Activated CD4-positive, alpha-beta memory T cell treated with anti-CD3 and anti-CD28 coated beads for 36 hours (primary cell): ENCODE data around the gene CSNK1D. TPM values are rescaled to one million over a fixed set of nuclear protein-coding genes. Genes with fewer than 3 reads are reported as not detected.

Experiments used
- CTCF ChIA-PET: fragments of 350-600 bp; sonication (Branson Sonifier 250); formaldehyde crosslinking; loops from one replicate; lab custom pipeline; 2021; ENCODE audit warnings: antibody characterized with exemption, inconsistent platforms; lab: Charles Lee
- POLR2A ChIA-PET: fragments of 350-600 bp; sonication (Branson Sonifier 250); formaldehyde crosslinking; loops from one replicate; lab custom pipeline; 2021; ENCODE audit warnings: antibody characterized with exemption; lab: Charles Lee
- DNase-seq: peaks from one replicate; pipeline ENCODE4 v3.0.0-alpha.2; 2020
- H3K27ac Mint-ChIP-seq: one replicate; pipeline ENCODE4 v1.8.0; 2021; ENCODE audit warnings: mixed read lengths
- H3K27me3 Mint-ChIP-seq: one replicate; pipeline ENCODE4 v1.8.0; 2021; ENCODE audit warnings: mixed read lengths
- H3K36me3 Mint-ChIP-seq: one replicate; pipeline ENCODE4 v1.8.0; 2021; ENCODE audit warnings: mixed read lengths
- H3K4me1 Mint-ChIP-seq: one replicate; pipeline ENCODE4 v1.8.0; 2021; ENCODE audit warnings: low read depth, mixed read lengths
- H3K4me3 Mint-ChIP-seq: one replicate; pipeline ENCODE4 v1.8.0; 2021; ENCODE audit warnings: mild to moderate bottlenecking, mixed read lengths
- H3K9me3 Mint-ChIP-seq: one replicate; pipeline ENCODE4 v1.8.0; 2021; ENCODE audit warnings: mixed read lengths
- intact Hi-C: fragments of 100-400 bp; cut with micrococcal nuclease; formaldehyde crosslinking; loops from one replicate; pipeline ENCODE4 v1.15.1; 2023
- total RNA-seq, 2 experiments: library from RNA; stranded (reverse); gene quantifications; one replicate each; pipeline ENCODE4 v1.2.3, GENCODE V29; 2021

Gene CSNK1D
- total RNA-seq, 2 experiments from 2014 or later: 110 to 111 TPM

- Mint-ChIP-seq H3K9me3 (no peaks in the 10 kb centered on the region), H3K4me1 (peaks cover 39% of the 10 kb centered on the region), H3K4me3 (no peak overlapping the region), H3K36me3 (peaks cover 11% of the 10 kb centered on the region), H3K27ac (no peak overlapping the region), H3K27me3 (no peaks in the 10 kb centered on the region)
- POLR2A ChIA-PET: interaction anchor here (0.8 to 1.7 kb wide), 4 partner anchors 64 to 88 kb away, joined by 3 to 8 read pairs (median 6); no protein-coding TSS in a partner anchor
- intact Hi-C loops: no loop called here
- CTCF ChIA-PET: interaction anchor here (1.0 to 3.8 kb wide), 16 partner anchors 9 to 204 kb away, joined by 3 to 23 read pairs (median 7); partner anchors contain the start of genes CD7, HEXD and RAC3
- DNase-seq: no peak
Observed at GRCh38 chr17:82235056-82235774, 38.3 kb downstream of the CSNK1D start.

DNA sequence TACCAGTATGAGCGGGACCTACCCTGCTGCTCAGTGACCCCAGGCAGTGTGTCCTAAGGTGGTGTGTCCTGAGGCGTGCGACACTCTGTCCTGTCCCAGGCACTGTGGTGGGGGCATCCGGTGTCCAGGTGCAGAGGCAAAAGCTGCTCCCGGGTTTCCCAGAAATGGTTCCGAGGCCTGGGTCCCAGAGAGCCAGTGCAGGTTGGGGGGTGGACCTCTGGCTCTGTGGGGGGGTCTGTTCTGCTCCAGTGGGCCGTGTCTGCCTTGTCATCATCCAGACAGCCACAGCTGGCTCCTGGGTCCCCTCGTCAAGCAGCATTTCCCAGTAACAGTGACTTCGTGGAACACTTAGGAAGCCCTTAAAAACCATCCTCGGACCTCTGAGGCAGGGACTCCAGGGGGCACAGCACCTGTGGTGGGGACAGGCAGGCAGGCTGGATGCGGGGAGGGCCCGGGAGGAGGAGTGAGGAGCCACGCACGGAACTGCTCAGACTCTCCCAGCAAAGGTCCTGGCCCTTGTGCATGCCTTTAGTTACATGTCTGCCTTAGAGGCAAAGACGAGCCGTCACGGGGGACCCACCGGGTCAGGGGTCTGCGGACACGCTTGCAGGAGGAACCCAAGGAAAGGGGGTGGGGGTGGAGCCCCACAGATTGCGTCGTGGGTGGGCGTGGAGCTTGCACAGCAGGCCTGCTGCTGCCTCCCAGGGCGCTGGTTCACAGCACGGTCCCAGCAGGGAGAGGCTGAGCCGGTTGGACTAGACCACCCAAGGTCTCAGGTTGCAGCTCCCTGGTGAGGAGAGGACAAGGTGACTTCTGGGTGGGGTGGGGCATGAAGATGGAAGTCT is 39.1 kb downstream of the CSNK1D start:
- no peak for DNase-seq
- H3K27me3 Mint-ChIP-seq: no peaks in the 10 kb centered on the region
- ChIA-PET POLR2A (interaction anchor here (0.8 kb wide), 1 partner anchor 64 kb away, joined by 3 read pairs; no protein-coding TSS in a partner anchor), CTCF (interaction anchor here (1.0 to 2.5 kb wide), 6 partner anchors 13 to 183 kb away, joined by 3 to 11 read pairs (median 7); partner anchors contain the start of gene HEXD)
- H3K4me1 Mint-ChIP-seq: peaks cover 40% of the 10 kb centered on the region
- intact Hi-C loops: no loop called here
- no peak overlapping the region for H3K4me3 Mint-ChIP-seq
- H3K36me3 Mint-ChIP-seq: peaks cover 15% of the 10 kb centered on the region
- no peaks in the 10 kb centered on the region for H3K9me3 Mint-ChIP-seq
- H3K27ac Mint-ChIP-seq: no peak overlapping the region

GRCh38 chr17:82232876-82233785 is 40.4 kb downstream of the CSNK1D start:
- H3K9me3 Mint-ChIP-seq: no peaks in the 10 kb centered on the region
- H3K4me1 Mint-ChIP-seq: peaks cover 28% of the 10 kb centered on the region
- H3K4me3 Mint-ChIP-seq: no peak overlapping the region
- peaks cover 9% of the 10 kb centered on the region for H3K36me3 Mint-ChIP-seq
- ChIA-PET CTCF (interaction anchor here (0.6 kb wide), 2 partner anchors 67 to 84 kb away, joined by 3 to 5 read pairs; no protein-coding TSS in a partner anchor), POLR2A (no interaction called here)
- H3K27me3 Mint-ChIP-seq: no peaks in the 10 kb centered on the region
- intact Hi-C loops: no loop called here
- no peak for DNase-seq
- H3K27ac Mint-ChIP-seq: no peak overlapping the region

- intact Hi-C loops: no loop called here
- peaks cover 5% of the 10 kb centered on the region for H3K36me3 Mint-ChIP-seq
- no peaks in the 10 kb centered on the region for H3K9me3 Mint-ChIP-seq
- H3K4me3 Mint-ChIP-seq: no peak overlapping the region
- ChIA-PET CTCF (no interaction called here), POLR2A (no interaction called here)
- H3K4me1 Mint-ChIP-seq: peaks cover 23% of the 10 kb centered on the region
- H3K27me3 Mint-ChIP-seq: no peaks in the 10 kb centered on the region
- DNase-seq: no peak
- no peak overlapping the region for H3K27ac Mint-ChIP-seq
Observed at GRCh38 chr17:82232322-82232820, 41.1 kb downstream of the CSNK1D start.

DNA sequence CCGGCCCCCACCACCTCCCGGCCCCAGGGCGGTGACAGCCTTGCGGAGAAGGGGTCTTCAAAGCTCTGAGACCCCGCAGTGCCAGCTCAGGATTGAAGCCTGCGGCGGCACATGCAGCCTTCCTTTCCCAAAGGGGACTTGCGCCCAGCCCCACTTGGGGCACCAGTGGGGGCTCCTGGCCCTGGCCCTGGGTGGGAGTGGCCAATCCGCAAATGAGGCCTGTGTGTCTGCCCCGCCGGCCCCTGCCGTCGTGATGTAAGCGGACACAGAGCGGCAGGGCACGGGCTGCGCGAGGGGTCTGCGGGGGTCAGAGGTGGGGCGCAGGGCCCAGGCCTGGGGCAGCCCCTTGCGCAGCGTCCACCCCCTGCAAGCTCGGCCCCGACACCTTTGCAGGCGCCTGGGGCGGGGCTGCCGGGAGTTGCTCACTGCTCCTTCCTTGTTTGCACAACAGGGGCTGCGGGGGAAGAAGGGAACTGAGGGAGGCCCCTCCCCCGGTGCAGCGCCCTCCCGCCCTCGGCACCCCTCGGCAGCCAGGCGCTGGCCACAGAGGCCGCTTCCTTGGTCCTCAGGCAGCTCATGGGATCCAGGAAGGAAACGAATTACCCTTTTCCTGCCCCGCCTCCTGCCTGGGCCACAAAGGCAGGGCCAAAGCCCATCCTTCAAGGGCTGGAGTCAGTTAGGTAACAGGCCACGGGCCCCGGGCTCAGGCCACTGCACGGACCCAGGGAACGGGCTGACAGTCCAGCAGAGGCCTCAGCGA is 41.8 kb downstream of the CSNK1D start:
- Mint-ChIP-seq H3K27ac (no peak overlapping the region), H3K9me3 (no peaks in the 10 kb centered on the region)
- CTCF ChIA-PET: interaction anchor here (0.6 kb wide), 1 partner anchor 217 kb away, joined by 3 read pairs; no protein-coding TSS in a partner anchor

DNA sequence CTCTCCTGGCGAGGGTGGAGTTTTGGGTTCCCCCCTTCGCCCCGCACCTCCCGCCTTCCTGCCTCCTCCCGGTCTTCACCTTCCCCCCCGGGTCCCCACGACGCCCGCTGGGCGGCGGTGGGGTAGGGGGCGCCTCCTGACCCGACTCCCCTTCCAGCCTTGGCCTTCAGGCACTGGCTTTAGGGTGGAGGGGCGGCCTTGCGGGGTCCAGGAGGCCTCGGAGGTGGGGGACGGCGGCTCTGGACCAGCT is 42.3 kb downstream of the CSNK1D start:
- Mint-ChIP-seq H3K4me1 (peaks cover 18% of the 10 kb centered on the region), H3K27ac (no peak overlapping the region), H3K27me3 (no peaks in the 10 kb centered on the region), H3K4me3 (no peak overlapping the region), H3K36me3 (peaks cover 3% of the 10 kb centered on the region), H3K9me3 (no peaks in the 10 kb centered on the region)
- intact Hi-C loops: no loop called here
- ChIA-PET CTCF (interaction anchor here (0.6 kb wide), 1 partner anchor 218 kb away, joined by 3 read pairs; no protein-coding TSS in a partner anchor), POLR2A (no interaction called here)
- DNase-seq: no peak

More for the DNA sequence above, 41.8 kb downstream of the CSNK1D start:
- Mint-ChIP-seq H3K36me3 (peaks cover 4% of the 10 kb centered on the region), H3K4me1 (peaks cover 22% of the 10 kb centered on the region), H3K27me3 (no peaks in the 10 kb centered on the region), H3K4me3 (no peak overlapping the region)
- no peak for DNase-seq
- intact Hi-C loops: no loop called here
- POLR2A ChIA-PET: no interaction called here

- Mint-ChIP-seq H3K9me3 (no peaks in the 10 kb centered on the region), H3K27ac (no peak overlapping the region), H3K27me3 (no peaks in the 10 kb centered on the region), H3K36me3 (peaks cover 3% of the 10 kb centered on the region), H3K4me3 (peak overlapping the region; percentile 81), H3K4me1 (peaks cover 14% of the 10 kb centered on the region)
- intact Hi-C loops: no loop called here
- ChIA-PET POLR2A (no interaction called here), CTCF (interaction anchor here (0.6 to 0.8 kb wide), 2 partner anchors 25 to 218 kb away, joined by 3 read pairs; no protein-coding TSS in a partner anchor)
- peak; percentile 72 for DNase-seq
Observed at GRCh38 chr17:82230609-82231311, 42.7 kb downstream of the CSNK1D start.

DNA sequence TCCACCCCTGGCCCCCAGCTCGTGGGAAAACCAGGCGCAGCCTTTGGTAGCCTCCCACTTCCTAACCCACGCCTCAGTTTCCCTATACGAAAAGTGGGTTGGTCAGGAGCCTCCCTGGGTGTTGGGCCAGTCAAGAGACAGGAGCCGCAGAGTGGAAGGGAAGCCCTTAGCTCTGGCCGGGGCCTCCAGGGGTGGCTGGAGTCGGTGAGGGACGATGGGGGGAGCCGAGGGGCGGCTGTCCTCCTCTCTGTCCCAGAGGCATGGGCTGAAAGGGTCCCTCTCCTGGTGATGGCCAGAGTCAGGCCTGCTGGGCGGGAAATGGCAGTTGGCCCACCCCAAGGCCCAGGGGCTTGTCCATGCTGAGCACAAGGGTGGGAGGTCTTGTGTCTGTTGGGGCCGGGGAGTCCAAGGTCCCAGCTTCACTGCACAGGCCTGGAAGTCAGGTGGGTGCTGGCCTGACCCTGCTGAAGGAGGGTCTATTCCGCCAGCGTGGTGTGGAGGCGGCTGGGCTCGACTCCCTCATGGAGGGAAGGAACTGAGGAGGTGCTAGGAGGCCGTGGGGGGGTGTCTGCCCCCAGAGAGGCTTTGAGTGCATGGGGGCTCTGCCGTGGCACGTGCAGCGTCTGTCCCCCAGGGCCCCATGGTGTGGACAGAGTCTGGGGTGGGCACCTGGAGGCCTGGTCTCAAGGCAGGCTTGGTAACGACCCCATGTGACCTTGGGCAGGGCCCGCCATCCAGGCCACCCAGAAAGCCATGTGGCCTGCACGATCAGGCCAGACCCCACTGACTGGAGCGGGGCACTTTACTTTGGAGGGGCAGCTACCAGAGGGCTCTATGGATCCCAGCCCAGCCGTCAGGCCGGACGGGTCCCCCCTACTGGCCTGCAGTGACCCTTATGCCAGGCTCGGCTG is 43.5 kb downstream of the CSNK1D start:
- Mint-ChIP-seq H3K4me1 (peaks cover 9% of the 10 kb centered on the region), H3K4me3 (peak overlapping the region; percentile 81), H3K9me3 (no peaks in the 10 kb centered on the region), H3K27ac (peak overlapping the region; percentile 74), H3K36me3 (peaks cover 3% of the 10 kb centered on the region), H3K27me3 (no peaks in the 10 kb centered on the region)
- ChIA-PET CTCF (interaction anchor here (0.8 to 1.5 kb wide), 4 partner anchors 10 to 91 kb away, joined by 3 to 6 read pairs (median 3); no protein-coding TSS in a partner anchor), POLR2A (interaction anchor here (0.6 to 2.0 kb wide), 4 partner anchors 24 to 219 kb away, joined by 3 to 10 read pairs (median 5); no protein-coding TSS in a partner anchor)
- DNase-seq: no peak
- intact Hi-C loops: no loop called here

DNA sequence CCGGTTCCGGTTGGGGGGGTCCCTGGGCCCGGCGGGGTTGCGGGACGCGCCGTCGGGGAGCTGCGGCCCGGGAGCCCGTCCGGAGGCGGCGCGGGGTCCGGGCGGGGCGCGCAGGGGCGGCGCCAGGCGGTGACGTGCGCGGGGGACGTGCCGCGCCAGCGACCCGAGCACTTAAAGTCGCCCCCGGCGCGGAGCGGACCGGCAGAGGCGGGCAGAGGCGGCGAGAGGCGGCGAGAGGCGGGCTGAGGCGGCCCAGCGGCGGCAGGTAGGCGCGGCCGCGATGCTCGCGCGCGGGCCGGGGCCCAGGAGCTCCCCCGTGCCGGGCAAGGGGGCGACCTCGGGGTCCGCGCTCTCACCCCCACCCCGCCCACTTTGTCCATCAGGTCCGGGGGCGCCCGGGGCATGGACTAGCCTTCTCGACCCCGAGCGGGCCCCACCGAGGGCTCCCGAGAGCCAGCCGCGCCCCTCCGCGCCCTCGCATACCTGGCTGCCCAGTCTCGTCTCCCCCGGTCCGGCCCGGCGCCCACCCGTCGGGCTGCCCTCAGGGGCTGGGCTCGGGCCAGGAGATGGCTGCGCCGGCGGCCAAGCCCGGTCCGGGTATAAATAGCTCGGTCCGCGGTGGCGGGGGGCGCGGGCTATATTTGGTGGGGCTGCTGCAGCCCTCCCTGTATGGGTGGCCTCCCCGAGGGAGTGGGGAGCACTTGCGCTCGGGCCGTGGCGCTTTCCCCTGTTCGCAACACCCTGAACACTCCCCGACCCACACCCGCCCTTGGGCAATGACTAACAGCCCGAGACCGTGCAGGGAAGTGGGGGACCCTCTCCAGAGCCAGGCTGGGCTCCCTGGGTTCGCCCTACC is 44.4 kb downstream of the CSNK1D start, which contains the start of gene SLC16A3:
SLC16A3 (plus strand) TSS at position 201 of the 856 bp plus-strand sequence. CDS start 6,967 bp downstream, outside the sequence.
- peaks cover 9% of the 10 kb centered on the region for H3K4me1 Mint-ChIP-seq
- H3K27ac Mint-ChIP-seq: peak within 1 kb of the TSS; percentile 84
- intact Hi-C loops: no loop called here
- H3K27me3 Mint-ChIP-seq: no peaks in the 10 kb centered on the region
- ChIA-PET POLR2A (interaction anchor here (0.6 to 2.0 kb wide), 10 partner anchors 12 to 220 kb away, joined by 3 to 10 read pairs (median 4); no protein-coding TSS in a partner anchor), CTCF (interaction anchor here (0.9 to 1.5 kb wide), 4 partner anchors 10 to 92 kb away, joined by 3 to 6 read pairs (median 4); no protein-coding TSS in a partner anchor)
- H3K36me3 Mint-ChIP-seq: peaks cover 3% of the 10 kb centered on the region
- peak within 1 kb of the TSS; percentile 82 for H3K4me3 Mint-ChIP-seq
- peak; percentile 66 for DNase-seq
- H3K9me3 Mint-ChIP-seq: peaks cover 4% of the 10 kb centered on the region
